Esophagus squamous epithelium (tissue), 4 donors: ENCODE results near the gene BMERB1.

ENCODE experiments used
- POLR2A ChIP-seq, 4 donors: fragments of 450-650 bp; IDR thresholded peaks; one replicate each; pipeline ENCODE4 v1.6.1; 2017; ENCODE audit warnings: antibody characterized with exemption in 4 of 4, mild to moderate bottlenecking in 4 of 4, moderate library complexity in 3 of 4
- TF ChIP-seq, protein P1 (sequence below), 6 experiments: fragments of 450-650 bp in 4 of 6; fragments of 200-600 bp in 2 of 6; sonication (generic) in 2 of 6; IDR thresholded peaks; one replicate each; pipeline ENCODE4 v1.5.1; 2016 to 2019; ENCODE audit warnings: antibody characterized with exemption in 6 of 6, mild to moderate bottlenecking in 4 of 6, moderate library complexity in 4 of 6

DNA sequence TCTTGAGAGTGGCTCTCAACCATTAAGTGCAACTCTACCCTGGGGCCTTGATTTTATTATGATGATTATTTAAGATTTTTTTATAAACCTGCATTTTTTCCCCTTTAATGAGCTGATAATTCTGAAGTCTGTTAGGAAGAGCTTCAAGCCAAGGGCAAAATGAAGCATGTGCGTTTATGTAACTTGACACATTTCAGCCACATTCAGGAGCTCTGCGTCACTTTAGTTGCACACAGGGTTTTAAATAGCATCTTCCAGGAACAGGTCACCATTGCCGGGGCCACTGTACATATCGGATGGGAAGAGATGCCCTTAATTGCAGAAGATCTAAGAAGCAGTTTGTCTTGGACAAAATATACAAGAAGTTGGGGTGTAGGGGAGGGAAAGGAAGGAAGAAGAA, 89.6 kb downstream of the BMERB1 start:
- no peak for TF ChIP-seq POLR2A (IDR thresholded peaks at IDR 0.05)
- TF ChIP-seq, protein P1, sequence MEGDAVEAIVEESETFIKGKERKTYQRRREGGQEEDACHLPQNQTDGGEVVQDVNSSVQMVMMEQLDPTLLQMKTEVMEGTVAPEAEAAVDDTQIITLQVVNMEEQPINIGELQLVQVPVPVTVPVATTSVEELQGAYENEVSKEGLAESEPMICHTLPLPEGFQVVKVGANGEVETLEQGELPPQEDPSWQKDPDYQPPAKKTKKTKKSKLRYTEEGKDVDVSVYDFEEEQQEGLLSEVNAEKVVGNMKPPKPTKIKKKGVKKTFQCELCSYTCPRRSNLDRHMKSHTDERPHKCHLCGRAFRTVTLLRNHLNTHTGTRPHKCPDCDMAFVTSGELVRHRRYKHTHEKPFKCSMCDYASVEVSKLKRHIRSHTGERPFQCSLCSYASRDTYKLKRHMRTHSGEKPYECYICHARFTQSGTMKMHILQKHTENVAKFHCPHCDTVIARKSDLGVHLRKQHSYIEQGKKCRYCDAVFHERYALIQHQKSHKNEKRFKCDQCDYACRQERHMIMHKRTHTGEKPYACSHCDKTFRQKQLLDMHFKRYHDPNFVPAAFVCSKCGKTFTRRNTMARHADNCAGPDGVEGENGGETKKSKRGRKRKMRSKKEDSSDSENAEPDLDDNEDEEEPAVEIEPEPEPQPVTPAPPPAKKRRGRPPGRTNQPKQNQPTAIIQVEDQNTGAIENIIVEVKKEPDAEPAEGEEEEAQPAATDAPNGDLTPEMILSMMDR (IDR thresholded peaks at IDR 0.05): no peak
